Astrocyte (in vitro differentiated cells and primary cell): ENCODE results near the gene PASK. TPM values are rescaled to one million over a fixed set of nuclear protein-coding genes. Genes with fewer than 3 reads are reported as not detected.

Source experiments
- DNase-seq: peaks from one replicate; pipeline ENCODE4 v3.0.0-alpha.2; 2010; ENCODE audit warnings: low read depth
- FAIRE-seq: peaks from 2 replicates; lab custom pipeline; 2011; peaks lifted over from hg19 to GRCh38; lab: Jason Lieb, UNC
- H2AFZ ChIP-seq: 2 replicates; pipeline ENCODE4 v1.6.0; 2012; ENCODE audit warnings: low read depth, low read length, inconsistent platforms
- H3K27ac ChIP-seq: 2 replicates; pipeline ENCODE4 v1.5.1; 2011; ENCODE audit warnings: low read depth, low read length, inconsistent platforms
- H3K27me3 ChIP-seq: 2 replicates; pipeline ENCODE4 v1.6.0; 2011; ENCODE audit warnings: low read length, inconsistent platforms; ENCODE audit not compliant: insufficient read depth
- H3K36me3 ChIP-seq: 2 replicates; pipeline ENCODE4 v1.5.1; 2011; ENCODE audit warnings: low read length, inconsistent platforms; ENCODE audit not compliant: insufficient read depth
- H3K4me1 ChIP-seq: 2 replicates; pipeline ENCODE4 v1.5.1; 2011; ENCODE audit warnings: low read length, inconsistent platforms; ENCODE audit not compliant: insufficient read depth
- H3K4me2 ChIP-seq: 2 replicates; pipeline ENCODE4 v1.6.0; 2012; ENCODE audit warnings: low read length, inconsistent platforms
- H3K4me3 ChIP-seq: 2 replicates; pipeline ENCODE4 v1.5.1; 2011; ENCODE audit warnings: low read depth, mild to moderate bottlenecking, low read length, inconsistent platforms; ENCODE audit not compliant: insufficient read depth
- H3K79me2 ChIP-seq: 2 replicates; pipeline ENCODE4 v1.6.0; 2012; ENCODE audit warnings: mild to moderate bottlenecking, low read length, inconsistent platforms; ENCODE audit not compliant: insufficient read depth
- H3K9ac ChIP-seq: 2 replicates; pipeline ENCODE4 v1.6.0; 2012; ENCODE audit warnings: mild to moderate bottlenecking, low read length, inconsistent platforms
- H3K9me3 ChIP-seq: 2 replicates; pipeline ENCODE4 v1.5.1; 2012; ENCODE audit warnings: low read depth, mild to moderate bottlenecking, low read length, inconsistent platforms; ENCODE audit not compliant: insufficient read depth
- H4K20me1 ChIP-seq: 2 replicates; pipeline ENCODE4 v1.6.0; 2012; ENCODE audit warnings: low read length, inconsistent platforms; ENCODE audit not compliant: insufficient read depth
- H3K27ac Mint-ChIP-seq: one replicate; pipeline ENCODE4 v1.8.0; 2021; ENCODE audit warnings: mild to moderate bottlenecking, mixed read lengths; ENCODE audit not compliant: unreplicated experiment
- H3K27me3 Mint-ChIP-seq: one replicate; pipeline ENCODE4 v1.8.0; 2021; ENCODE audit warnings: low read depth, mixed read lengths; ENCODE audit not compliant: unreplicated experiment
- H3K36me3 Mint-ChIP-seq: one replicate; pipeline ENCODE4 v1.8.0; 2021; ENCODE audit warnings: low read depth, mixed read lengths; ENCODE audit not compliant: unreplicated experiment
- H3K4me1 Mint-ChIP-seq: one replicate; pipeline ENCODE4 v1.8.0; 2021; ENCODE audit warnings: low read depth, mixed read lengths; ENCODE audit not compliant: unreplicated experiment
- H3K4me3 Mint-ChIP-seq: one replicate; pipeline ENCODE4 v1.8.0; 2021; ENCODE audit warnings: mild to moderate bottlenecking, moderate library complexity, mixed read lengths; ENCODE audit not compliant: unreplicated experiment
- H3K9me3 Mint-ChIP-seq: one replicate; pipeline ENCODE4 v1.8.0; 2021; ENCODE audit warnings: mild to moderate bottlenecking, mixed read lengths; ENCODE audit not compliant: unreplicated experiment
- CTCF ChIP-seq: IDR thresholded peaks from 2 replicates; pipeline ENCODE4 v1.5.1; 2011; ENCODE audit warnings: low read depth, mild to moderate bottlenecking, inconsistent platforms, low read length, moderate library complexity; ENCODE audit not compliant: insufficient read depth
- EZH2 ChIP-seq: IDR thresholded peaks from 2 replicates; pipeline ENCODE4 v1.6.1; 2012; ENCODE audit warnings: mild to moderate bottlenecking, low read length, inconsistent platforms; ENCODE audit not compliant: insufficient read depth
- total RNA-seq: library from RNA; stranded (reverse); gene quantifications from 2 replicates; pipeline ENCODE4 v1.2.1, GENCODE V29; 2021

Gene PASK
- total RNA-seq, 1 donor from 2014 or later = 8.0 TPM

- Histone ChIP-seq H3K4me2 (no peak overlapping the region), H3K27ac (no peak overlapping the region), H3K4me1 (no peaks in the 10 kb centered on the region), H2AFZ (no peak overlapping the region), H4K20me1 (no peaks in the 10 kb centered on the region), H3K9me3 (no peaks in the 10 kb centered on the region), H3K36me3 (no peaks in the 10 kb centered on the region), H3K79me2 (no peaks in the 10 kb centered on the region), H3K9ac (no peak overlapping the region), H3K4me3 (no peak overlapping the region), H3K27me3 (no peaks in the 10 kb centered on the region)
- DNase-seq = no peak
- Mint-ChIP-seq H3K27ac (no peak overlapping the region), H3K4me3 (no peak overlapping the region), H3K36me3 (peaks cover 9% of the 10 kb centered on the region), H3K9me3 (no peaks in the 10 kb centered on the region), H3K27me3 (peaks cover 13% of the 10 kb centered on the region), H3K4me1 (no peaks in the 10 kb centered on the region)
- no peak for FAIRE-seq
- TF ChIP-seq EZH2 (no peak), CTCF (no peak)
Observed at GRCh38 chr2:241126771-241127202, 22.5 kb downstream of the PASK start.

GRCh38 chr2:241126201-241126611 lies 23.1 kb downstream of the PASK start:
- H2AFZ ChIP-seq = no peak overlapping the region
- no peaks in the 10 kb centered on the region for H3K36me3 ChIP-seq
- Mint-ChIP-seq H3K9me3 (no peaks in the 10 kb centered on the region), H3K36me3 (peaks cover 9% of the 10 kb centered on the region), H3K4me3 (no peak overlapping the region), H3K27ac (no peak overlapping the region), H3K27me3 (peaks cover 13% of the 10 kb centered on the region), H3K4me1 (no peaks in the 10 kb centered on the region)
- H3K9ac ChIP-seq = no peak overlapping the region
- TF ChIP-seq CTCF (no peak), EZH2 (no peak)
- no peaks in the 10 kb centered on the region for H3K9me3 ChIP-seq
- H3K4me2 ChIP-seq = no peak overlapping the region
- no peak overlapping the region for H3K4me3 ChIP-seq
- H4K20me1 ChIP-seq = no peaks in the 10 kb centered on the region
- H3K27me3 ChIP-seq = no peaks in the 10 kb centered on the region
- DNase-seq (no peak), FAIRE-seq (no peak)
- H3K4me1 ChIP-seq = no peaks in the 10 kb centered on the region
- no peak overlapping the region for H3K27ac ChIP-seq
- no peaks in the 10 kb centered on the region for H3K79me2 ChIP-seq

- H3K9me3 Mint-ChIP-seq = peaks cover 3% of the 10 kb centered on the region
- H3K79me2 ChIP-seq = no peaks in the 10 kb centered on the region
- no peak overlapping the region for H3K27ac Mint-ChIP-seq
- DNase-seq (no peak), FAIRE-seq (no peak)
- H3K4me1 ChIP-seq = no peaks in the 10 kb centered on the region
- H3K27ac ChIP-seq = no peak overlapping the region
- no peak overlapping the region for H3K9ac ChIP-seq
- H3K4me2 ChIP-seq = no peak overlapping the region
- peaks cover 9% of the 10 kb centered on the region for H3K36me3 Mint-ChIP-seq
- TF ChIP-seq CTCF (no peak), EZH2 (no peak)
- H3K27me3 Mint-ChIP-seq = peaks cover 13% of the 10 kb centered on the region
- no peak overlapping the region for H2AFZ ChIP-seq
- no peak overlapping the region for H3K4me3 Mint-ChIP-seq
- H3K4me1 Mint-ChIP-seq = no peaks in the 10 kb centered on the region
- H3K9me3 ChIP-seq = no peaks in the 10 kb centered on the region
- H3K4me3 ChIP-seq = no peak overlapping the region
- no peaks in the 10 kb centered on the region for H4K20me1 ChIP-seq
- no peaks in the 10 kb centered on the region for H3K36me3 ChIP-seq
- H3K27me3 ChIP-seq = no peaks in the 10 kb centered on the region
Observed at GRCh38 chr2:241125626-241126025, 23.6 kb downstream of the PASK start.
